CD4-positive, alpha-beta T cell treated with Interleukin-6 at 100 ng/mL for 8 hours (primary cell): ENCODE data around the gene IRX4.
A peak's percentile ranks its signal among the peaks of the same experiment; 100 is the strongest.

ENCODE experiments used
- DNase-seq: peaks from one replicate; pipeline ENCODE4 v3.0.0-alpha.2; 2020; ENCODE audit warnings: mixed read lengths, low spot score

The IRX4 gene

DNA sequence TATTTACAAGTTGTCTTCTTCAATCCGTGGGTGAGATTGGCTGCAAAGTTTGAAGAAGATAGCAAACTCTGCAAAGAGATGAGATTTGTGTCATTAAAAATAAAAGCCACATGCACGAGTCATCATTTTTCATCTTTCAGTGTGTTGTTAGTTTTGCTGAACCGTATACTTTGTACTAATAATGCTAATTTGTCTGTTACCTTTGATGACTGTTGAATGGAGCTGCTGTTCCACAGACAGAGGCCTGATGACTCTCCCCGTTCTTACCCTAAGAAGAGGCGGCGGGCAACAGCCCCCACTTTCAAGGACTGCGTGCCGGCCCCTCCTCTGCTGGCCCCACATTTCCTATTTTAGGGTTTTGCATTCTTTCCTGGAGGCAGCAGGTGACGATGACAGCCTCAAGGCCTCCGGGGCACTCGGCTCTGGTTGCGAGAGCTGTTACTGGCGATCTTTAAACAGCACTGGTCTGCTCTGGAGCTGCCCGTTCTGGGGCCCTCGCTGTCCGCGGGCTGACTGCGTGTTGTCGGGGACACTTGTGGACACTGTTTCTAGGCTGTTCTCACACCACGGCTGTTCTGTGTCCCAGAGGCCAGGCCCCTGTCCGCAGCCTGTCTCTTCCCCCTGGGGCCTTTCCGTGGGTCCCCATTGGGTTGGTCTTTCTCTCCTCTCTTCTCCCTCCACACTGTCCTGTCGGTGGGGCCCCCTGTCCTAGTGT is 46.4 kb downstream of the IRX4 start:
- DNase-seq: no peak

GRCh38 chr5:1835431-1835830 is 47.3 kb downstream of the IRX4 start:
- no peak for DNase-seq

GRCh38 chr5:1834721-1835429 is 47.9 kb downstream of the IRX4 start:
- no peak for DNase-seq

- no peak for DNase-seq
Observed at GRCh38 chr5:1834022-1834551, 48.6 kb downstream of the IRX4 start.

DNA sequence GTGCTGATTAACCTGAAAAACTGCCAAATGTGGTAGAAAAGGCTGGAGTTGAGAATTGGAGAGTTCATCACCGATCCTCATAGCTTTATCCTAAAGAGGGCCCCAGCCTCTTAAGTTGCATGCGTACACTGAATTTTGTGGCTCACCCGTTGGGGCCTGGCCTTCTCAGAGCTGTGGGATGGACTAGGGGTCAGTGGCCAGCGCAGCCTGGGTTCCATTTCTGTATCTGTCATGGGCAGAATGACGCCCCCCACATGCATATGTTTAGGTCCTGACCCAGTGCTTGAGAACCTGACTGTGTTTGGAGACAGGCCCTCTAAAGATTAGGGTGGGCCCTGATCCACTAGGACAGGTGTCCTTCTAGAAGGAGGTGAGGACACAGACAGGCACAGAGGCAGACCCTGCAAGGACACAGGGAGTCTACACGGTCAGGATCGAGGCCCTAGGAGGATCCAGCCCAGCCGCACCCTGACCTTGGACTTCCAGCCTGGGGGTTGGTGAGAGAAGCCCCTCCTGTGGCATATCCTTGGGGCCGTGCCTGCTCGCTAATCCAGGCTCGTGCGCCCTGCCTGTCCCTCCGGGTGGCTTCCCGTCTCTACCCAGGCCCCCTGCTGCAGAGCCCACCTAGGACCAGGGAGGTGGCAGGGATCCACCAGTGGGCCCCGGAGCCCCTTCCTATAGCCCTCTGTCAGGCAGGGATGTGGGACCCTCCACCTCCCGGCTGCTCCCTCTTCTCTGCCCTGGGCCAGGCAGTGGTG is 49.3 kb downstream of the IRX4 start:
- DNase-seq: no peak

GRCh38 chr5:1832511-1833250 is 50.0 kb downstream of the IRX4 start:
- no peak for DNase-seq

- DNase-seq: no peak
Observed at GRCh38 chr5:1831677-1832313, 50.9 kb downstream of the IRX4 start.

- DNase-seq: no peak
Observed at GRCh38 chr5:1831257-1831656, 51.5 kb downstream of the IRX4 start.

DNA sequence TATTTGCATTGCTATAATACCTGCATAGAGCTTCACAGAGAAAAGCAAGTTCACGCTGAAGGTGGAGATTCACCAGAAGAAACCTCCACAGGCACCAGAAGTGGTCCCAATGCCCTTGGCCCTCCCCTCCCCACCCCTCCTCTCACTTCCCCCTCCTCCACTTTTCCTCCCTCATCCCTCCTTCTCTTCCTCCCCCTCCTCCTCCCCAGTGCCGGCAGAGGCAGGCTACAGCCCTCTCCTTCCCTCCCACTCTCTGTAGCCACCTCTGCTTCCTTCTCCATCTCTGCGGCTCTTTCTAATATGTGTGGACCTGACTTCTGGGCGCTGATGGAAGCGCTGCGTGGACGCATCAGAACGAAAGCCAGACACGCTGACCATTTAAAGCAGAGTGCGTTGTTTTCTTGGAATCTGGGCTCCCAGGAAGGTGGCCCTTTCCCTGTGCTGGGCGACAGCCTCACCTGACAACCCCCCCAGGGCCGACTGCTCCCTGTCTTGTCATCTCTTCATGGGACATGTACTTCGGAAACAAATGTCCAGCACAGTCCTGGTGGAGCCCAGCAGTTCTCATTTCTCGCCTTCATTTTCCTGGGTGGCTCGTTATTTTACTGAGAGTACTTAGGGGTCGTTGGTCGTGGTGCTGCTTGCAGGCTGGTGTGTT is 52.0 kb downstream of the IRX4 start:
- no peak for DNase-seq

DNA sequence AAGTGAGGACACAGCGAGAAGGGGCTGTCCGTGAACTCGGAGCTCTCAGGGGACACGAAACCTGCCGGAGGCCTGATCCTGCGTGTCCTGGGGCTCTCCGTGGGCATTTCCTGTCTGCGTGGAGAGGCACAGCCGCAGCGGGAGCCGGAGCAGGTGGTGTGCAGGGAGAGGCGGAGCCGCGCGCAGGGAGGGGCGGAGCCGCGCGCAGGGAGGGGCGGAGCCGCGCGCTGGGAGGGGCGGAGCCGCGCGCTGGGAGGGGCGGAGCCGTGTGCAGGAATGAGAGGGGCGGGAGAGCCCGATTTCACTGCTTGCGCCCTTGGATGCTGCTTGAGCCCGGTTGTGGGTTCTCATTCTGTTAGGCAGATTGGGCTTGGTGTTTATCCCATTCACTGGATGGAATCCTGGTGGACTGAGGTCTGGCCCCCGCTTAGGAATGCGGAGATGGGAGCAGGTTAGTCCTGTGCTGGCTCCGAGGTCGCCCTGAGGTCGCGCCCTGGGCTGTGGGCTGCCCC is 54.8 kb downstream of the IRX4 start:
- DNase-seq: peak; percentile 19
